ENCODE measurements around the gene HELZ. TPM values are rescaled to one million over a fixed set of nuclear protein-coding genes. Genes with fewer than 3 reads are reported as not detected.
A peak's percentile ranks its signal among the peaks of the same experiment; 100 is the strongest.

The HELZ gene
- total RNA-seq, 1 experiment from 2014 or later = 22.9 TPM

GRCh38 chr17:67187927-67188326 is 57.1 kb downstream of the HELZ start:
- DNase-seq (ENCODE audit: low spot score) = no peak

DNA sequence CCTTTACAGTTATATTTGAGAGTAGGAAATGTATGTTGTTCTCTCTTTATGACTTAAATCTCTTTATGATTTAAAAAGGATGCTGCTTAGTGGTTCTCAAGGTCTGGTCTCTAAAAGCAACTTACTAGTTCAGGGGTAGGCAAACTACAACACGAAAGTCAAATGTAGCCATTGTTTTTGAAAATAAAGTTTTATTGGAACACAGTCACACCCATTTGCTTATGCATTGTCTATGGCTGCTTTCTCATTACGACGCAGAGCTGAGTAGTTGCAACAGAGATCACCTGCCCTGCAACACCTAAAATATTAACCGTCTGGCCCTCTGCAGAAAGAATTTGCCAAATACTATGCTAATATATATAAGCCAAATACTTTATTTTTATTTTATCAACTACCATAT is 58.2 kb downstream of the HELZ start:
- DNase-seq (ENCODE audit: low spot score) = no peak

GRCh38 chr17:67183531-67183930 is 61.5 kb downstream of the HELZ start:
- no peak for DNase-seq (ENCODE audit: low spot score)

DNA sequence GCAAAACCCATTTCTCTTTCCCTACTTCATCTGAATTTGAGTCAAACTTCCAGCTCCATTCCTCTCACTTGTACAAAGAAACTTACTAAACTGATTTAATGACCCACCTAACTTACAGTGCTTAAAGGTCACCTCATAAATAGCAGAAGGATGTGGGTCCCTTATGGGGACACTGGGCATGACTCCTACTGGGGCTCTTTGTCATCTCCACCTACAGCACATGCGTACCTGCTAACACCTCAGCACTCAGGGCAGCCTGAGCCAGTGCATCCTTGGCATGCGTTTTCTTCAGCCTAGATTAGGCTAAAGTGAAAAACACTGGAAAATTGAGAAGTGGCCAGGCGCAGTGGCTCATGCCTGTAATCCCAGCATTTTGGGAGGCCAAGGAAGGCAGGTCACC is 63.2 kb downstream of the HELZ start:
- DNase-seq (ENCODE audit: low spot score) = no peak

- DNase-seq (ENCODE audit: low spot score) = no peak
These were observed 64.7 kb downstream of the HELZ start for GRCh38 chr17:67180275-67180674.

DNA sequence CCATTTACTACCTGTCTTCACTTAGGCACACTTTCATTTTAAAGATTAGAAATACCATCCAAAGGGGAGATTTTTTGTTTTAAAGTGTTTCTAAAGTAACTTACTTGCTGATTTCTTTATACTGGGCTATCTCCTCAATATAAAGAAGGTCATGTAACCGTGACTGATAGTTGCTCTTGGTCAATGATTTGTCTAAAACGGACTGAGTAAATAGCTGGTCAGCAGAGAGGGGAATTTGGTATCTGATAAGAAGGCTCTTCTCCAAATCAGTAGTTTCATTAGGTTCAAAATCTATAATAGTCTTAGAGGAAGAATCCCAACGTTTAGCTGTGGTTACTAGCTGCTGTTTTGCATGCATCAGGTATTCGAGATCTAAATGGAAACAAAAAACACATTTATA is 66.4 kb downstream of the HELZ start:
- no peak for DNase-seq (ENCODE audit: low spot score)

DNA sequence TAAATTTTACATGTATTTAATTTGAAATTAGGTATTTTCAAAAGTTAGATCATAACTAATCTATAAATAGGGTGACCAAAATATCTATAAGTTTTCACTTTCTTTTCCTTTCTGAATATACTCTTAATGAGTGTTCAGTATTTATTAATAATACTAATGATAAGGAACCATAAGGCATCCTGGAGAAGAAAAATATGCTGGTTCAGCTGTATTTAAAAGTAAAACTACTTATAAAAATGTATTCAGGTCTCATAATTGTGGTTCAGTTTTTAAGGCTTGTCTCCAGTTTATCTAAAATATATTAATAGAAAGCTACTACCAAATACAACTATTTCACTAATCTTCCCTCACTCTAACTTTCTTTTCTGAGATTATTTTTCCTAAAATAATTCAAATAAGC is 67.3 kb downstream of the HELZ start:
- DNase-seq (ENCODE audit: low spot score) = no peak

DNA sequence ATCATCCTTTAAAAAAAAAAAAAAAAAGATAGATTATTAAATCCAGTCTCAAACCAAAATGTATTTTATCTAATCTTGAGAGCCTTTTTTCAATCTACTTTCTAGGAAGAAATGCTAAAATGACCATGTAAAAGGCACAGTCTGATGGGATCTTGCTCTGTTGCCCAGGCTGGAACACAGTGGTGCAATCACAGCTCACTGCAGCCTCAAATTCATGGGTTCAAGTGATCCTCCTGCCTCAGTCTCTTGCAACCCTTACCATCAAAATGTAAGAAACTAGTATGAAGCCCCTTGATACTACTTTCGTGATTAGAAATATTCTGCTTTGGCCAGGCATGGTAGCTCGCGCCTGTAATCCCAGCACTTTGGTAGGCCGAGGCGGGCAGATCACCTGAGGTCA is 70.8 kb downstream of the HELZ start:
- DNase-seq (ENCODE audit: low spot score) = no peak

DNA sequence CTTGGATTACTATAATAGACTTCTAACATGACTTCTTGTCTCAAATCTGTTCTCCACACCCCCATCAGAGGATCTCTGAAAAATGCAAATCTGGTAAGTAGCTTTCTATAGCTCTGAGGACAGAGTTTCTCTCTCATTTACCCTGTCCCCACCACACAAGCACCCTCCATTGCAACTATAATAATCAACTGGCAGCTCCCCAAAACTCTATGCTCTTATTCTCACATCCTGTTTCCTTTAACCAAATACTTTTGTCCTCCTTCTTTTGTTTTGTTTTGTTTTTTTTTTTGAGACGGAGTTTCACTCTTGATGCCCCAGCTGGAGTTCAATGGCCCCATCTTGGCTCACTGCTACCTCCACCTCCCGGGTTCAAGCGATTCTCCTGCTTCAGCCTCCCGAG is 73.4 kb downstream of the HELZ start:
- no peak for DNase-seq (ENCODE audit: low spot score)

- DNase-seq (ENCODE audit: low spot score) = no peak
These were observed 76.5 kb downstream of the HELZ start for GRCh38 chr17:67168496-67168895.

GRCh38 chr17:67165201-67165600 is 79.8 kb downstream of the HELZ start:
- DNase-seq (ENCODE audit: low spot score) = no peak

GRCh38 chr17:67164302-67164701 is 80.7 kb downstream of the HELZ start:
- DNase-seq (ENCODE audit: low spot score) = no peak

- DNase-seq (ENCODE audit: low spot score) = no peak
These were observed 82.2 kb downstream of the HELZ start for GRCh38 chr17:67162771-67163170.

DNA sequence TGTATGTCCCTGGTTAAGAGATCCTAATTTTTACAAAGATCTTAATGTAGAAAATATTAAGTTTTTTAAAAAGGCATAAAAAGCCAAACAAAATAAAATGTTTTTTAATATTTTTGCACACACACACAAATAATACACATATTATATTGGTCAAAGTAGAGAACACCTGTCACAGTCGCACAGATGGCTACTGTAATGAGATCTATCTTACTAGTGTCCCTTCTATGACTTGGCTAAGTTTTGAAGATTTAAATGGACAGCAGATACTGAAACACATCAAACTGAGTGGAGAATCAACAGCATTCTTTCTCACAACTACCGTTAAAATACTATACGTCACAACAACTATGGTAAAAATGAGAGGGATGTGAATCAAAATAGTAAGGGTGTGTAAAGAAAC is 83.4 kb downstream of the HELZ start:
- DNase-seq (ENCODE audit: low spot score) = no peak

GRCh38 chr17:67160791-67161190 is 84.2 kb downstream of the HELZ start:
- no peak for DNase-seq (ENCODE audit: low spot score)

DNA sequence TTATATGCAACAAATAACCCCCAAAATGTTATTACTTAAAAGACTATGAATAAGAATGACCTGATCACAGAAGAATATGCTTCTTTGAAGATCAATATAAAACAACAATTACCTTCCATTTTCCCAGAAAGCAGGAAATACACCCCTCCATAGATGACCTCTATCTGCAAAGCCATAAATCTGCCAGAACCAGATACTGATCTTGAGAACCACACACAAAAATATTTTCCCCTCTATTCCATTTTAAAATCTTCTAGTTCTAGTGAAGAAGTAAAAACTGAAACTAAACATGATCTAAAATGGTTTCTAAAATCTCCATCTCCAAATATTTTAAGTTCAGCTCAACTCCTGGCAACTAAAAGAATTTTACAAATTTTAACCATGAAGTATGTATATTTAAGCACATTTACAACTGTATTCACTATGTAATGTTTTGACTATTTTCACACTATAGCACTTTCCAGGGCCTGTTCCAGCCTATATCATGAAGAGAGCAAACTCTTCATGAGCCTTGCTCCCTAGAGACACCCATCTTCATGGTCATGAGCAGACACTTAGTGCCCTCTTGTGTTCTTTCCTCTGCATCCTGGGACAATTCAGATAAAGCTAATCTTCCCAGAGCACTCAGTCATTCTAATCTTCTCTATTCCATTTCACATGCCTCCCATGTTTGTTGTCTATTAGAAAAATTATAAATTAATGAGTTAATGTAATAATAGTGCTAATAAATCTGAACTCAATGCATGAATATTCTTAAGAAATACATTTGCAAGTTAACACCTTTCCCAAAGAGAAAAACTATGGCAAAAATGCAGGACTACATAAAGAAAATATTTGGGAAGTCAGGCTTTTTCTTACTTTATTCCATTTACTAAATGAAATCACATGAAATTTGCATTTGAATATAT is 87.0 kb downstream of the HELZ start:
- peak; percentile 49 for DNase-seq (ENCODE audit: low spot score)

DNA sequence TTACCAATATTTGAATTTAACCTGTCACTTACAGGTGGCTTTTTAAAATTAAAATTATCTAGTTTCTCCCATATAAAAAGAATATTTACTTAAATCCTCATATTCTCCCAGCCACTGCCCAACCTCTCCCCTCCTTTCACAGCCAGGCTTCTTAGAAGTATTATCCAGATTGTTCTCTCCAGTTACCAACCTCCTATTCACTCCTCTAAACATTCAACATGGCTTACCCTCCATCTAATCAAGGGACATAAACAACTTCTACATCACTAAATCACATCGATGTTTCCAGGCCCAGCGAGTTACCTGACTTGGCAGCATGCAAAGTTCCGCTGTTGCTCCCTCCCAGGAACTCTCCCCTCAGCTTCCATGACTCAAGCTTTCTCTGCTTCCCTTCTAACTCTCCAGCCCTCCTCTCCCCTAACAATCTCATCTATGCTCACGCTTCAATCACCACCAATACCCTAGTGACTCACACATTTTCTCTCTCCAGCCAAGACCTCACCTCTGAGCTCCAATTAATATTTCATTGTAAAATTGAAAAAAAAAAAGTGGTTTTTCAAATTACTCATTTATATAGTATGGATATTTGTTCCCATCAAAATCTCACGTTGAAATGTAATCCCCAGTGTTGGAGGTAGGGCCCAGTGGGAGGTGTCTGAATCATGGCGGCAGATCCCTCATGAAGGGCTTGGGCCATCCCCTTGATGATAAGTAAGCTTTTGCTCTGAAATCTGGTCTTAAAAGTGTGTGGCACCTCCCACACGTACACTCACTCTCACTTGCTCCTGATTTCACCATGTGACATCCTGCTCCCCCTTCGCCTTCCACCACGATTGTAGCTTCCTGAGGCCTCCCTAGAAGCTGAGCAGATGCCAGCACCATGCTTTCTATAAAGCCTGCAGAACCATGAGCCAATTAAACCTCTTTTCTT is 88.5 kb downstream of the HELZ start:
- no peak for DNase-seq (ENCODE audit: low spot score)

DNA sequence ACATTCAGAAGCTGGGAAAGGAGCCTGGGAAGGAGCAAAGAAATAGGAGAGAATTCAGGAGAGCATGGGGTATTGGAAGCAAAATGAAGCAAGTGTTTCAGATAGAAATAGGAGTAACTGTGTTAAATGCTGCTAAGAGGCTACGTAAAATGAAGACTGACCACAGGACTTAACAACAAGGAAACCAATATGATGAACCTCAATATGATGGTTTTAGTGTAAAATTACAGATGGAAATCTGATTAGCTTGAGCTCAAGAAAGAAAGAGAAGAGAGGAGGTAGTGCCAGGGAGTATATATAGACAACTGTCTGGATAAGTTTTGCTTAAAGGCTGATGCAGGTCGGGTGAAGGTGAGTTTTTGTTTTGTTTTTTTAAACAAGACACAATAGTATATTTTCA is 92.2 kb downstream of the HELZ start:
- DNase-seq (ENCODE audit: low spot score) = no peak

GRCh38 chr17:67151717-67152116 is 93.3 kb downstream of the HELZ start:
- peak; percentile 43 for DNase-seq (ENCODE audit: low spot score)

- DNase-seq (ENCODE audit: low spot score) = peak; percentile 55
These were observed 94.2 kb downstream of the HELZ start for GRCh38 chr17:67150826-67151225.

- no peak for DNase-seq (ENCODE audit: low spot score)
These were observed 96.6 kb downstream of the HELZ start for GRCh38 chr17:67148352-67148751.

DNA sequence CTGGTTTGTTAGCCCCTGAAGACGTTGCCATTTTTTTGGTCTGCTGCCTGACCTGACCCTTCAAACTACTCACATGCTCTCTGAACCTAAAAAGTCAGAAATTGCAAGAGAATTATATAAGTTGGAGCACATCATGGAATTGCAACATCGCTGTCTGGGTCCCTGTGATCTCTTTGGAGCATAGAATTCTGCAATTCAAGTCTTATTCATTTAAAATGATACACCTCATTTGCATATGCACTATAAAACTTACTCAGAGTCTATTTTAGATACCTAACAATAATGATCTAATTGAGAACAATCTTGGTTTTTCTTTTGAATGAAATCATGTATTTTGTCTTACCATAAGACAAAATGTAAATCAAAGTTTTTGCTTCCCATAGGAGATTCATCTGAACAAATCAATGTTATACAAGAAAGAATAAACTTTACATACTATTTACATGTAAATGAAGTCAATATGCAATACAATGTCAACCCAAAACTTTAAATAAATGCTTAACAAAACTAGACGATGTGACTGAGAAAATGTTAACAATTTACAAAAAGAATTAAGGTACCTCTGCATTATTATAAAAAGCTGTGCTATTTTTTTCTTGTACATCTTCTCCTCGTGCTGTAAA is 99.7 kb downstream of the HELZ start:
- no peak for DNase-seq (ENCODE audit: low spot score)

Data from HT-29 (cell line).